Activated CD4-positive, alpha-beta T cell treated with anti-CD3 and anti-CD28 coated beads, Interleukin-2, amount 50 U/mL, for 4 hours (primary cell): ENCODE data around the gene LRP1-AS.

Experiments used
- DNase-seq, 2 experiments: peaks; one replicate each; pipeline ENCODE4 v3.0.0-alpha.2; 2020

The LRP1-AS gene

DNA sequence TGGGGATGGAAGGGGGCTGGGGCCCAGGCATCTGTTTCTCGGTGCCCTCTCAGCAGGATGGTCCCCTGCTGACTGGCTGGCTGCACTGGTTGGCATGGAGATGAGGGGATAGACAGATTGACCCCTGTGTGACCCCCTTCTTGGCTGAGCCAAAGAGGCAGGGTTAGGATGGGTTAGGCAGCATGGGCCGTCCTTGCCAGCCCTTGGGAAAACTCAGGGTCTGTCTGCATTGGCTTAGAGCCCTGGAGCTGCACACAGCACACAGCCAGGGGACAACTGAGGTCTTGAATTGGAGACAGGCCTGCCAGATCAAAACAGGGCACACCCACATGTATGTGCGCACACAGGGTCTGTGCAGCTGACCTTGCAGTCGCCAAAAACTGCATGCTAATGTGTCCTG is 11.2 kb upstream of the LRP1-AS start:
- no peak for DNase-seq

GRCh38 chr12:57158186-57158585 is 10.8 kb upstream of the LRP1-AS start:
- DNase-seq: no peak

- DNase-seq: no peak
These were observed 10.3 kb upstream of the LRP1-AS start for GRCh38 chr12:57157588-57158173.

DNA sequence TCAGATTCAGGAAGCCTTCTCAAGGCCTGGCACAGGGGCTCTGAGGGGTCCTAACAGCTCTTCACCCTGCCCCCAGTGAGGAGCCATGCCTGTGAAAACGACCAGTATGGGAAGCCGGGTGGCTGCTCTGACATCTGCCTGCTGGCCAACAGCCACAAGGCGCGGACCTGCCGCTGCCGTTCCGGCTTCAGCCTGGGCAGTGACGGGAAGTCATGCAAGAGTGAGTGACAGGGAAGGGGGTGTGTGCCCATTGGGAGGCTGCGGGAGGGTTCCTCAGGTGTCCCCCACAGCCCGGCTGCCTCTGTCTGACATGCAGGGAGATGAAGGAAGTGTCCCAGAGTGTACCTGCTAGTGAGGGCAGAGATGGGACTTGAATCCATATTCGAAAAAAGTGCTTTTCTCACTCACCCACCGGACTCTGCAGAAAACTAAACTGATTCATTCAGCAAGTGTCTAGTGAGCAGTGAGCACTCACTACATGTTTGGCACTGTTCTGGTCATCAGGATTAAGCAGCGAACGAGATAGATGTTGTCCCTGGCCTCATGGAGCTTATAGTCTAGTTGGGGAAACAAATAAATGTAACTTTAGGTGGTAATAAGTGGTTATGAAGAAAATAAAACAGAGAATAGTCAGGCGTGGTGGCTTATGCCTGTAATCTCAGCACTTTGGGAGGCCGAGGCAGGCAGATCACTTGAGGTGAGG is 9.4 kb upstream of the LRP1-AS start:
- no peak for DNase-seq

GRCh38 chr12:57154804-57155434 is 7.5 kb upstream of the LRP1-AS start:
- no peak for DNase-seq

DNA sequence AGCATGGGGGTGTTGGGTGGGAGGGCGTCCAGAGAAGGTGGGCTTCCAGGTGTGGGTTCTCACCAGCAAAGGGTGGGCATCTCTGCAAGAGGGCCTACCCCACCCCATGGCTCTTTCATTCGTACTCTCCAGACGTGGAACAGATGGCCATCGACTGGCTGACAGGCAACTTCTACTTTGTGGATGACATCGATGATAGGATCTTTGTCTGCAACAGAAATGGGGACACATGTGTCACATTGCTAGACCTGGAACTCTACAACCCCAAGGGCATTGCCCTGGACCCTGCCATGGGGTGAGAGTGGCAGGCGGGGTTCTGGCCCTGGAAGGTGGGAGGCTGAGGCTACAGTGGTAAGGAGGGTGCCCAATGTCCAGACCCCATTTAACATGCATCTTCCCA is 6.7 kb upstream of the LRP1-AS start:
- DNase-seq: no peak

DNA sequence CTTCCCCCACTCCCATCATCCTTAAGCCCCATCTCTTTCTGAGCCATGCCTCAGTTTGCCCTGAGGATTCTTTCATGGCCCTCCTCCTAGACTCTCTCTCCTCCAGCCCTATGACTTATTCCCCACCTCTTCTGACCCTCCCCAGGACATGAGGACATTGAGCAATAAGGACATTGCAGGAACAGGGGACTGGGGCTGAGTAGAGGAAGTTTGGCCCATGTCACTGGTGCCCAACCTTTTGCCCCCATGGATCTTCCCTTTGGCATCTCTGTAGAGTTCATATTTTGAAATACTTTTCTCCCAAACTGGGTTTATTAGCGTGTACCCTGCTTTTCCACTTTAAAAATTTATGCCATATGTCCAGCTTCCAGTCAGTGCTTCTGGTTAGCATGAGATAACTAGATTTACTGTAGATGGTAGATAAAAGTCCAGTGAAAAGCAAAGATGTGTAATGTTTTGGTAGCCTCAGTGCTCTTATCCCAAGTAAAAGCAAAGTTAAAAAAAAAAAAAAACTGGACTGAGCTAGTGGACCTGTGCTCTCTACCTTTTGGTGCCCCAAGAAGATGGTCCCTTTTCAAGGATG is 6.1 kb upstream of the LRP1-AS start:
- no peak for DNase-seq

DNA sequence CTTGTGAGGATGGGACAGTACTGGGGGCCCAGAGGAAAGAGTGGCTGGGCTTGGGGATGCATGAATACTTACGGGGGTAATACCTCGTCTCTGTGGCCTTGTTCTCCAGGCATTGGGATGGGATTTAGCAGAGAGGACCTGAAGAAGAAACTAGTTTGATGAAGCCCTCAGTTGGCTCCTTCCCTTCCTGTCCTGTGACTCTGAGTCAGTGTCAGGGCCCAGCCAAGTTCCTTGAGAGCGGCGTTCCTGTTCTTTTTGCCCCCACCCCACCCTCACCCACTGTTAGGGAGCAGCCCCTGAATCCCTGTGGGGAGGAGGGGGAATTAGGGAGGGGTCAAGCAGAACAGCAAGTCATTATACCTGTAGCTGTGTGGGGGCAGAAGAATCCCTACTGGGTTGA is 5.2 kb upstream of the LRP1-AS start:
- DNase-seq: no peak

- no peak for DNase-seq
These were observed 4.6 kb upstream of the LRP1-AS start for GRCh38 chr12:57151741-57152630.

- no peak for DNase-seq
These were observed 3.1 kb upstream of the LRP1-AS start for GRCh38 chr12:57150400-57151000.

- DNase-seq: no peak
These were observed 2.0 kb upstream of the LRP1-AS start for GRCh38 chr12:57149245-57149900.

- DNase-seq: no peak
These were observed 1.2 kb upstream of the LRP1-AS start for GRCh38 chr12:57148469-57149244.

DNA sequence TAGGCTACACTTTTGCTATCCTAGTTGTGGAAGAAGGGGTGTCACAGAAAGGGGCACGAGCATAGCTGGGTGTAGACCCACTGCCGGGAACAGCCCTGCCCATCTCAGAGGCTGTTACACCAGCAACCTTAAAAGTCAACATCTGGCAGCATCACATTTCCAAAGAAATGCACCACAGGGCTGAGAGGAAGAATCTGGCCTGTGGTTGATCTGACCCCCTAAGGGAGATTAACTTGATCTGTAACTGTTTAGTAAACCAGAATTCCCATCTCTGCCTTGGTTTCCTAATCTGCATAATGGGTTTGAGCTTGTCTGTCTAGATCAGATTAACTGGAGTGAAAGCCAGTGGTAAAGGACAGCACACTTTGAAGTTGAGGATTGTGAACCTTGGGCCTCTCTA is 1.3 kb downstream of the LRP1-AS start:
- DNase-seq: no peak

GRCh38 chr12:57145460-57146059 is 1.9 kb downstream of the LRP1-AS start:
- DNase-seq: no peak

- no peak for DNase-seq
These were observed 4.0 kb downstream of the LRP1-AS start for GRCh38 chr12:57143454-57143853.

- DNase-seq: no peak
These were observed 4.7 kb downstream of the LRP1-AS start for GRCh38 chr12:57142727-57143126.

GRCh38 chr12:57142121-57142520 is 5.3 kb downstream of the LRP1-AS start:
- DNase-seq: no peak

DNA sequence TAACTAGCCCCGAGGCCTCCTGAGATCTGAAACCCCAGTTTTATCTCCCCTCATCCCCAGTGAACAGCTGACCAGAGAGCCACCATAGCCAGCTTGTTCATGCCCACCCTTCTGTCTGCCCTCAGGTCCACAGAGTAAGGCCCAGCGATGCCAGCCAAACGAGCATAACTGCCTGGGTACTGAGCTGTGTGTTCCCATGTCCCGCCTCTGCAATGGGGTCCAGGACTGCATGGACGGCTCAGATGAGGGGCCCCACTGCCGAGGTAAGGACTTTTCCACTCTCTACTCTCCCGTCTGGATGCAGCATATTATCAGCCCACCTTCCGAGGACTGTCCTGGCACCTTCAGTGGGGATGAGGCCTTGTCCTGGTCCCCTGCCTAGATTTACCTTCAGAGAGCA is 6.2 kb downstream of the LRP1-AS start:
- no peak for DNase-seq

GRCh38 chr12:57139796-57140649 is 7.4 kb downstream of the LRP1-AS start:
- DNase-seq: no peak
